Measurements from ENCODE around the gene IRAK3. TPM values are rescaled to one million over a fixed set of nuclear protein-coding genes. Genes with fewer than 3 reads are reported as not detected.

IRAK3 gene
- total and polyA plus RNA-seq, 2 donors (not counting 1 experiment from before 2014, with no cell fraction given), result 3.9 to 4.3 TPM

- no peaks in the 10 kb centered on the region for H3K4me1 Mint-ChIP-seq
- no peaks in the 10 kb centered on the region for H3K36me3 ChIP-seq (replicated peaks in 1 of 2; ENCODE audit: control extremely low read depth in 1 of 2, control insufficient read depth in 1 of 2, extremely low read depth in 1 of 2, insufficient read depth in 2 of 2, low read length in 1 of 2)
- no peak overlapping the region for H3K27ac Mint-ChIP-seq
- H3K9me3 ChIP-seq (ENCODE audit: control extremely low read depth in 1 of 3, control insufficient read depth in 2 of 3, insufficient read depth in 1 of 3, low read length in 2 of 3), result no peaks in the 10 kb centered on the region
- no peaks in the 10 kb centered on the region for H3K9me3 Mint-ChIP-seq (ENCODE audit: insufficient read depth)
- H3K9ac ChIP-seq (ENCODE audit: low read length), result no peak overlapping the region
- CTCF ChIA-PET, result no interaction called here
- H3K27me3 Mint-ChIP-seq, result peaks cover 8% of the 10 kb centered on the region
- H4K20me1 ChIP-seq (ENCODE audit: control insufficient read depth, insufficient read depth, low read length, poor library complexity, severe bottlenecking), result no peaks in the 10 kb centered on the region
- WGBS (ENCODE audit: insufficient coverage), result 100% methylated on average over 3 of the region's 3 CpGs
- no peak overlapping the region for H3K4me2 ChIP-seq (replicated peaks; ENCODE audit: low read depth, low read length, poor library complexity, severe bottlenecking)
- no peaks in the 10 kb centered on the region for H3K79me2 ChIP-seq (ENCODE audit: control insufficient read depth, insufficient read depth, low read length)
- no peak for TF ChIP-seq EZH2 (IDR thresholded peaks at IDR 0.05; ENCODE audit: borderline replicate concordance, insufficient read depth, low read depth, low read length, poor library complexity, severe bottlenecking)
- TF ChIP-seq, protein P1, sequence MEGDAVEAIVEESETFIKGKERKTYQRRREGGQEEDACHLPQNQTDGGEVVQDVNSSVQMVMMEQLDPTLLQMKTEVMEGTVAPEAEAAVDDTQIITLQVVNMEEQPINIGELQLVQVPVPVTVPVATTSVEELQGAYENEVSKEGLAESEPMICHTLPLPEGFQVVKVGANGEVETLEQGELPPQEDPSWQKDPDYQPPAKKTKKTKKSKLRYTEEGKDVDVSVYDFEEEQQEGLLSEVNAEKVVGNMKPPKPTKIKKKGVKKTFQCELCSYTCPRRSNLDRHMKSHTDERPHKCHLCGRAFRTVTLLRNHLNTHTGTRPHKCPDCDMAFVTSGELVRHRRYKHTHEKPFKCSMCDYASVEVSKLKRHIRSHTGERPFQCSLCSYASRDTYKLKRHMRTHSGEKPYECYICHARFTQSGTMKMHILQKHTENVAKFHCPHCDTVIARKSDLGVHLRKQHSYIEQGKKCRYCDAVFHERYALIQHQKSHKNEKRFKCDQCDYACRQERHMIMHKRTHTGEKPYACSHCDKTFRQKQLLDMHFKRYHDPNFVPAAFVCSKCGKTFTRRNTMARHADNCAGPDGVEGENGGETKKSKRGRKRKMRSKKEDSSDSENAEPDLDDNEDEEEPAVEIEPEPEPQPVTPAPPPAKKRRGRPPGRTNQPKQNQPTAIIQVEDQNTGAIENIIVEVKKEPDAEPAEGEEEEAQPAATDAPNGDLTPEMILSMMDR (IDR thresholded peaks at IDR 0.05), result no peak
- DNase-seq (no peak), ATAC-seq (ENCODE audit: low read depth) (no peak)
- no peaks in the 10 kb centered on the region for H3K27me3 ChIP-seq (replicated peaks in 1 of 4; ENCODE audit: control extremely low read depth in 1 of 4, control insufficient read depth in 3 of 4, insufficient read depth in 4 of 4, low read length in 3 of 4)
- no peak overlapping the region for H3K4me3 Mint-ChIP-seq
- H2AFZ ChIP-seq (ENCODE audit: insufficient read depth, low read depth, low read length, poor library complexity, severe bottlenecking), result no peak overlapping the region
- POLR2A ChIA-PET, result no interaction called here
- intact Hi-C loops (cut with micrococcal nuclease), result no loop called here
- no peaks in the 10 kb centered on the region for H3K4me1 ChIP-seq (ENCODE audit: control insufficient read depth in 2 of 2, insufficient read depth in 2 of 2, low read length in 2 of 2)
- H3K4me3 ChIP-seq (ENCODE audit: control extremely low read depth in 1 of 5, extremely low read depth in 1 of 5, insufficient read depth in 1 of 5, low read depth in 2 of 5, low read length in 4 of 5), result no peak overlapping the region
- H3K27ac ChIP-seq (ENCODE audit: low read length in 2 of 2), result no peak overlapping the region
Measured at GRCh38 chr12:66287275-66287674, 98.3 kb downstream of the IRAK3 start.

GRCh38 chr12:66288121-66288520 is 99.1 kb downstream of the IRAK3 start:
- Histone ChIP-seq H3K27ac (ENCODE audit: low read length in 2 of 2) (no peak overlapping the region), H3K27me3 (replicated peaks in 1 of 4; ENCODE audit: control extremely low read depth in 1 of 4, control insufficient read depth in 3 of 4, insufficient read depth in 4 of 4, low read length in 3 of 4) (no peaks in the 10 kb centered on the region), H3K4me1 (ENCODE audit: control insufficient read depth in 2 of 2, insufficient read depth in 2 of 2, low read length in 2 of 2) (no peaks in the 10 kb centered on the region), H4K20me1 (ENCODE audit: control insufficient read depth, insufficient read depth, low read length, poor library complexity, severe bottlenecking) (no peaks in the 10 kb centered on the region), H3K9me3 (ENCODE audit: control extremely low read depth in 1 of 3, control insufficient read depth in 2 of 3, insufficient read depth in 1 of 3, low read length in 2 of 3) (no peaks in the 10 kb centered on the region), H2AFZ (ENCODE audit: insufficient read depth, low read depth, low read length, poor library complexity, severe bottlenecking) (peak overlapping the region; percentile 1), H3K36me3 (replicated peaks in 1 of 2; ENCODE audit: control extremely low read depth in 1 of 2, control insufficient read depth in 1 of 2, extremely low read depth in 1 of 2, insufficient read depth in 2 of 2, low read length in 1 of 2) (no peaks in the 10 kb centered on the region), H3K4me3 (ENCODE audit: control extremely low read depth in 1 of 5, extremely low read depth in 1 of 5, insufficient read depth in 1 of 5, low read depth in 2 of 5, low read length in 4 of 5) (no peak overlapping the region), H3K4me2 (replicated peaks; ENCODE audit: low read depth, low read length, poor library complexity, severe bottlenecking) (no peak overlapping the region), H3K79me2 (ENCODE audit: control insufficient read depth, insufficient read depth, low read length) (no peaks in the 10 kb centered on the region), H3K9ac (ENCODE audit: low read length) (no peak overlapping the region)
- no peaks in the 10 kb centered on the region for H3K4me1 Mint-ChIP-seq
- WGBS (ENCODE audit: insufficient coverage), result no CpG with 5 or more reads among the region's 5 CpGs
- POLR2A ChIA-PET, result no interaction called here
- ATAC-seq (ENCODE audit: low read depth) (no peak), DNase-seq (no peak)
- TF ChIP-seq, protein P1 (IDR thresholded peaks at IDR 0.05), result no peak
- TF ChIP-seq EZH2 (IDR thresholded peaks at IDR 0.05; ENCODE audit: borderline replicate concordance, insufficient read depth, low read depth, low read length, poor library complexity, severe bottlenecking), result no peak
- H3K9me3 Mint-ChIP-seq (ENCODE audit: insufficient read depth), result no peaks in the 10 kb centered on the region
- CTCF ChIA-PET, result no interaction called here
- H3K4me3 Mint-ChIP-seq, result no peak overlapping the region
- intact Hi-C loops (cut with micrococcal nuclease), result no loop called here
- H3K27me3 Mint-ChIP-seq, result peaks cover 5% of the 10 kb centered on the region
- H3K27ac Mint-ChIP-seq, result no peak overlapping the region

All from B cell (primary cell).